Colonic mucosa (tissue), 4 donors: ENCODE data around the gene IRF8. TPM values are rescaled to one million over a fixed set of nuclear protein-coding genes. Genes with fewer than 3 reads are reported as not detected.

Source experiments
- DNase-seq: peaks from one replicate; pipeline ENCODE4 v3.0.0-alpha.2; 2020
- H3K27ac ChIP-seq: fragments of 200-600 bp; one replicate; pipeline ENCODE4 v1.8.0; 2021
- H3K27me3 ChIP-seq: fragments of 200-600 bp; one replicate; pipeline ENCODE4 v1.8.0; 2021
- H3K36me3 ChIP-seq: fragments of 200-600 bp; one replicate; pipeline ENCODE4 v1.8.0; 2021
- H3K4me1 ChIP-seq: fragments of 200-600 bp; one replicate; pipeline ENCODE4 v1.8.0; 2021; ENCODE audit warnings: mild to moderate bottlenecking
- H3K4me3 ChIP-seq: fragments of 200-600 bp; one replicate; pipeline ENCODE4 v1.8.0; 2021
- H3K9ac ChIP-seq, 2 donors: one replicate each; pipeline ENCODE4 v1.7.0; 2013; ENCODE audit warnings: control low read depth in 2 of 2, low read depth in 2 of 2, low read length in 2 of 2
- H3K9me3 ChIP-seq: fragments of 200-600 bp; one replicate; pipeline ENCODE4 v1.8.0; 2021
- intact Hi-C: fragments of 100-400 bp; cut with DNase I; formaldehyde crosslinking; loops from one replicate; pipeline ENCODE4 v1.14.1; 2022
- total RNA-seq, 2 donors: library from RNA; stranded (reverse); fragmentation: NEBNext Ultra II Directional in 1 of 2; extraction: Animal tissue kit (Norgen Biotek cat#: 25700) in 1 of 2; gene quantifications; one replicate each; pipeline ENCODE4 v1.2.1, GENCODE V29; 2021
- TF ChIP-seq, protein P1 (sequence below): fragments of 200-600 bp; IDR thresholded peaks from one replicate; pipeline ENCODE4 v1.8.0; 2022; ENCODE audit warnings: antibody characterized with exemption, mild to moderate bottlenecking
- donor health status: healthy.
- donor health status: DM: no; HTN: no; CAD: no.
- donor health status: DM: no; HTN: no; CAD: no.

IRF8 gene
- total RNA-seq, 2 donors from 2014 or later: 25.1 to 52.5 TPM

GRCh38 chr16:85956426-85956825 lies 57.5 kb downstream of the IRF8 start:
- intact Hi-C loops: no loop called here
- Histone ChIP-seq H3K36me3 (no peaks in the 10 kb centered on the region), H3K9ac (no peak overlapping the region), H3K27me3 (no peaks in the 10 kb centered on the region), H3K9me3 (no peaks in the 10 kb centered on the region), H3K27ac (no peak overlapping the region), H3K4me1 (no peaks in the 10 kb centered on the region), H3K4me3 (no peak overlapping the region)
- TF ChIP-seq, protein P1, sequence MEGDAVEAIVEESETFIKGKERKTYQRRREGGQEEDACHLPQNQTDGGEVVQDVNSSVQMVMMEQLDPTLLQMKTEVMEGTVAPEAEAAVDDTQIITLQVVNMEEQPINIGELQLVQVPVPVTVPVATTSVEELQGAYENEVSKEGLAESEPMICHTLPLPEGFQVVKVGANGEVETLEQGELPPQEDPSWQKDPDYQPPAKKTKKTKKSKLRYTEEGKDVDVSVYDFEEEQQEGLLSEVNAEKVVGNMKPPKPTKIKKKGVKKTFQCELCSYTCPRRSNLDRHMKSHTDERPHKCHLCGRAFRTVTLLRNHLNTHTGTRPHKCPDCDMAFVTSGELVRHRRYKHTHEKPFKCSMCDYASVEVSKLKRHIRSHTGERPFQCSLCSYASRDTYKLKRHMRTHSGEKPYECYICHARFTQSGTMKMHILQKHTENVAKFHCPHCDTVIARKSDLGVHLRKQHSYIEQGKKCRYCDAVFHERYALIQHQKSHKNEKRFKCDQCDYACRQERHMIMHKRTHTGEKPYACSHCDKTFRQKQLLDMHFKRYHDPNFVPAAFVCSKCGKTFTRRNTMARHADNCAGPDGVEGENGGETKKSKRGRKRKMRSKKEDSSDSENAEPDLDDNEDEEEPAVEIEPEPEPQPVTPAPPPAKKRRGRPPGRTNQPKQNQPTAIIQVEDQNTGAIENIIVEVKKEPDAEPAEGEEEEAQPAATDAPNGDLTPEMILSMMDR: no peak
- DNase-seq: no peak

GRCh38 chr16:85958731-85959130 lies 59.8 kb downstream of the IRF8 start:
- H3K4me1 ChIP-seq: no peaks in the 10 kb centered on the region
- no peaks in the 10 kb centered on the region for H3K36me3 ChIP-seq
- intact Hi-C loops: no loop called here
- H3K27me3 ChIP-seq: no peaks in the 10 kb centered on the region
- no peak overlapping the region for H3K27ac ChIP-seq
- no peak overlapping the region for H3K9ac ChIP-seq
- no peak overlapping the region for H3K4me3 ChIP-seq
- DNase-seq: no peak
- no peaks in the 10 kb centered on the region for H3K9me3 ChIP-seq
- TF ChIP-seq, protein P1: no peak

- Histone ChIP-seq H3K4me1 (no peaks in the 10 kb centered on the region), H3K36me3 (no peaks in the 10 kb centered on the region), H3K27ac (no peak overlapping the region), H3K27me3 (no peaks in the 10 kb centered on the region), H3K4me3 (no peak overlapping the region), H3K9me3 (no peaks in the 10 kb centered on the region), H3K9ac (no peak overlapping the region)
- DNase-seq: peak; percentile 55
- TF ChIP-seq, protein P1: no peak
- intact Hi-C loops: no loop called here
Measured at GRCh38 chr16:85959686-85960085, 60.7 kb downstream of the IRF8 start.

DNA sequence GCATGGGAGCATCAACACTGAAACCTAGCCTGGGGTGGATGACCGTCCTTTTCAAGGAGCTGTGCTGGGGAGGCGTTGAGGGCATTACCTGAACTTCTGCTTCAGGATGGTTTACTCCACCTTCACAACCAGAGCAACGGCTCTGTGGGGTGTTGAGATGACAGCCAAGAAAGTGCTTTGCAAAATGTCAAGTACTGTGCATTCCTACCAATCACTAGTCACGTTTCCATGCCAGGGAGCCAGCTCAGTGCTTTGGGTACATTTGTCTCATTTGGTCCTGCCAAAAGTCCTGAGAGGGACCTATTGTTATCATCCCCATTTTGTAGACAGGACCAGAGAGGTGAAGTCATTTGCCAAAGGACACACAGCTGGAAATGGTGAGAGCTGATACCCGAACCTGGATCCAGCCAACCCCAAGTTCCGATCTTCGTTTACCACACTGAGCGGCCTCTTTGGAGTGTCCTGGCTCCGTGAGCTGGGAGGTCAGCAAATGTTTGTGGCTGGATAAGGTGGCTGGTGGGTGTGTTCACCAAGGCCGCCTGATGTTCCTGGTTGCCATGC lies 61.6 kb downstream of the IRF8 start:
- TF ChIP-seq, protein P1: no peak
- Histone ChIP-seq H3K27me3 (no peaks in the 10 kb centered on the region), H3K9me3 (no peaks in the 10 kb centered on the region), H3K9ac (no peak overlapping the region), H3K27ac (no peak overlapping the region), H3K36me3 (no peaks in the 10 kb centered on the region), H3K4me3 (no peak overlapping the region), H3K4me1 (no peaks in the 10 kb centered on the region)
- DNase-seq: no peak
- intact Hi-C loops: no loop called here

- TF ChIP-seq, protein P1: no peak
- intact Hi-C loops: no loop called here
- Histone ChIP-seq H3K4me1 (no peaks in the 10 kb centered on the region), H3K4me3 (no peak overlapping the region), H3K27me3 (no peaks in the 10 kb centered on the region), H3K36me3 (no peaks in the 10 kb centered on the region), H3K9ac (no peak overlapping the region), H3K27ac (no peak overlapping the region), H3K9me3 (no peaks in the 10 kb centered on the region)
- DNase-seq: no peak
Measured at GRCh38 chr16:85961988-85962915, 63.3 kb downstream of the IRF8 start.
